Loucy (cell line): ENCODE results near the gene VEPH1.

Experiments
- H2AFZ ChIP-seq: fragments of 200-600 bp; sonication (generic); 2 replicates; pipeline ENCODE4 v1.6.0; 2016; ENCODE audit warnings: antibody characterized with exemption, mild to moderate bottlenecking, low read length, moderate library complexity
- H3F3A ChIP-seq: fragments of 200-600 bp; 2 replicates; pipeline ENCODE4 v1.6.0; 2016; ENCODE audit warnings: antibody characterized with exemption, low read depth, mild to moderate bottlenecking
- H3K27me3 ChIP-seq: fragments of 200-600 bp; sonication (generic); 2 replicates; pipeline ENCODE4 v1.6.1; 2014; ENCODE audit warnings: low read length, mild to moderate bottlenecking; ENCODE audit not compliant: insufficient read depth, poor library complexity, severe bottlenecking
- H3K36me3 ChIP-seq: fragments of 200-600 bp; sonication (generic); 2 replicates; pipeline ENCODE4 v1.6.1; 2016; ENCODE audit warnings: low read length; ENCODE audit not compliant: insufficient read depth
- H3K4me1 ChIP-seq: fragments of 200-600 bp; sonication (generic); 2 replicates; pipeline ENCODE4 v1.5.1; 2014; ENCODE audit warnings: low read length, mild to moderate bottlenecking; ENCODE audit not compliant: insufficient read depth, poor library complexity, severe bottlenecking
- H3K4me2 ChIP-seq: fragments of 200-600 bp; sonication (generic); 2 replicates; pipeline ENCODE4 v1.6.0; 2014; ENCODE audit warnings: antibody characterized with exemption, low read length, low read depth, mild to moderate bottlenecking; ENCODE audit not compliant: poor library complexity, severe bottlenecking
- H3K4me3 ChIP-seq: fragments of 200-600 bp; sonication (generic); 2 replicates; pipeline ENCODE4 v1.5.1; 2014; ENCODE audit warnings: low read length, mild to moderate bottlenecking, mixed read lengths; ENCODE audit not compliant: poor library complexity, severe bottlenecking
- H3K79me2 ChIP-seq: fragments of 200-600 bp; sonication (generic); 2 replicates; pipeline ENCODE4 v1.6.1; 2014; ENCODE audit warnings: low read length; ENCODE audit not compliant: insufficient read depth
- H3K9ac ChIP-seq: fragments of 200-600 bp; sonication (generic); 2 replicates; pipeline ENCODE4 v1.6.0; 2014; ENCODE audit warnings: mild to moderate bottlenecking, low read depth, low read length, moderate library complexity; ENCODE audit not compliant: poor library complexity, severe bottlenecking
- H3K9me2 ChIP-seq: fragments of 200-600 bp; sonication (generic); replicated peaks from 2 replicates; pipeline ENCODE4 v1.6.1; 2016; ENCODE audit warnings: low read depth, low read length, mixed read lengths
- H3K9me3 ChIP-seq: fragments of 200-600 bp; sonication (generic); 2 replicates; pipeline ENCODE4 v1.6.1; 2014; ENCODE audit warnings: mild to moderate bottlenecking, antibody characterized with exemption, low read length, low read depth; ENCODE audit not compliant: insufficient read depth
- H4K20me1 ChIP-seq: fragments of 200-600 bp; sonication (generic); 2 replicates; pipeline ENCODE4 v1.6.0; 2014; ENCODE audit warnings: antibody characterized with exemption, low read length, mild to moderate bottlenecking; ENCODE audit not compliant: insufficient read depth, poor library complexity, severe bottlenecking
- CTCF ChIP-seq: fragments of 200-600 bp; sonication (generic); conservative IDR thresholded peaks from 2 replicates; pipeline ENCODE4 v1.5.1; 2014; ENCODE audit warnings: mild to moderate bottlenecking, antibody characterized with exemption, low read length
- EZH2phosphoT487 ChIP-seq: fragments of 200-600 bp; IDR thresholded peaks from 2 replicates; pipeline ENCODE4 v1.6.1; 2018; ENCODE audit warnings: antibody characterized with exemption, mild to moderate bottlenecking, moderate library complexity, borderline replicate concordance

Gene VEPH1

GRCh38 chr3:157381606-157382005 lies 121.6 kb downstream of the VEPH1 start:
- H4K20me1 ChIP-seq = no peaks in the 10 kb centered on the region
- H3K4me2 ChIP-seq = no peak overlapping the region
- H3K27me3 ChIP-seq = no peaks in the 10 kb centered on the region
- peaks cover 5% of the 10 kb centered on the region for H3K4me1 ChIP-seq
- no peak overlapping the region for H3K4me3 ChIP-seq
- H3K9me3 ChIP-seq = no peaks in the 10 kb centered on the region
- no peak for TF ChIP-seq EZH2phosphoT487
- no peak for TF ChIP-seq CTCF
- H3K9me2 ChIP-seq = no peaks in the 10 kb centered on the region
- H2AFZ ChIP-seq = no peak overlapping the region
- no peaks in the 10 kb centered on the region for H3K79me2 ChIP-seq
- H3F3A ChIP-seq = no peaks in the 10 kb centered on the region
- no peak overlapping the region for H3K9ac ChIP-seq
- no peaks in the 10 kb centered on the region for H3K36me3 ChIP-seq

- no peak overlapping the region for H3K9ac ChIP-seq
- H3K9me3 ChIP-seq = no peaks in the 10 kb centered on the region
- no peaks in the 10 kb centered on the region for H3F3A ChIP-seq
- H3K4me3 ChIP-seq = no peak overlapping the region
- no peak overlapping the region for H3K4me2 ChIP-seq
- H3K36me3 ChIP-seq = no peaks in the 10 kb centered on the region
- no peaks in the 10 kb centered on the region for H4K20me1 ChIP-seq
- H3K27me3 ChIP-seq = no peaks in the 10 kb centered on the region
- H3K9me2 ChIP-seq = no peaks in the 10 kb centered on the region
- TF ChIP-seq CTCF (no peak), EZH2phosphoT487 (no peak)
- no peak overlapping the region for H2AFZ ChIP-seq
- peaks cover 5% of the 10 kb centered on the region for H3K4me1 ChIP-seq
- no peaks in the 10 kb centered on the region for H3K79me2 ChIP-seq
Measured at GRCh38 chr3:157379525-157380140, 123.6 kb downstream of the VEPH1 start.

GRCh38 chr3:157376603-157377300 lies 126.5 kb downstream of the VEPH1 start:
- Histone ChIP-seq H3K4me3 (no peak overlapping the region), H3K79me2 (no peaks in the 10 kb centered on the region)

More at GRCh38 chr3:157376603-157377300, 126.5 kb downstream of the VEPH1 start:
- Histone ChIP-seq H3K9ac (no peak overlapping the region), H3K9me2 (no peaks in the 10 kb centered on the region), H3K4me2 (no peak overlapping the region), H3K36me3 (no peaks in the 10 kb centered on the region), H4K20me1 (no peaks in the 10 kb centered on the region), H3F3A (no peaks in the 10 kb centered on the region), H3K27me3 (no peaks in the 10 kb centered on the region), H3K4me1 (peaks cover 5% of the 10 kb centered on the region), H3K9me3 (no peaks in the 10 kb centered on the region), H2AFZ (no peak overlapping the region)
- TF ChIP-seq EZH2phosphoT487 (no peak), CTCF (no peak)
